ENCODE data around the gene LRRC31.
A peak's percentile ranks its signal among the peaks of the same experiment; 100 is the strongest.

LRRC31 gene

DNA sequence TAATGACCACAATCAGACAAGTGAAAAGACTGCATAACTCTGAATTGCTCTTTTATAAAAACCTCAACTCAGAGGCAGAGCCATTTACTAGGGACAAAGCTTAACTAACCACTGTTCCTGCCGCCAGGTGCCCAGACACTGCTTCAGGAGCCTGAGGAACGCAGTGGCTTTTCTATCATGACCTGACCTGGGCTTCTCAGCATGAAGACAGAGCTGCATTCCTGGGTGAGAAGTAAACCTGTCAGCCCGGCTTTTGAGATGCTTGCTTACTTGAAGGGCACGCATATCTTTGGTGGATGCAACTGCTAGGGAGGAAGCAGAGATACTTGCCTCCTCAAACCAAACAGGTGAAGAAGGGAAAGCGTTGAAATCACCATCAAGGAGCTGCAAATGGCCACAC, 7.9 kb downstream of the LRRC31 start:
- no peak for DNase-seq

GRCh38 chr3:169857811-169858210, 11.9 kb downstream of the LRRC31 start:
- no peak for DNase-seq

GRCh38 chr3:169855514-169855913, 14.2 kb downstream of the LRRC31 start:
- no peak for DNase-seq

- no peak for DNase-seq
Measured at GRCh38 chr3:169850618-169851017, 19.1 kb downstream of the LRRC31 start.

DNA sequence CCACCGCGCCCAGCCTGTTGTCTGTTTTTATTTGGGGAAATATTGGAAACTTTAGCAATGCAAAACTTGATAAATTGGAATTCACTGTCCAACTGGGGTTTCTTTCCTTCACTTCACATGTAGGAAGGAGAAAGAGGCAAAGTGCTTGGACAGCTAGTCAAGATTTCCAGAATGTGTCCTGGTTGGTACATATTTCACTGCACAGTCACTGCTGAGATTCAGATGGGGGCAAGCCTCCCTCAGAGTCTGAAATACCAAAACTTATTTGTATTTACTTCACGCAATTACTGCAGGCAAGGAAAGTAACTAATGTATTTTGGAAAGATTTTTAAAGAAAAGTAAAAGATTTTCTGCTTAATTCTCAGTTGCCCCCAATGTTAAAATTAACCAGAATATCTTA, 21.0 kb downstream of the LRRC31 start:
- no peak for DNase-seq

GRCh38 chr3:169847896-169848295, 21.8 kb downstream of the LRRC31 start:
- DNase-seq, result no peak

DNA sequence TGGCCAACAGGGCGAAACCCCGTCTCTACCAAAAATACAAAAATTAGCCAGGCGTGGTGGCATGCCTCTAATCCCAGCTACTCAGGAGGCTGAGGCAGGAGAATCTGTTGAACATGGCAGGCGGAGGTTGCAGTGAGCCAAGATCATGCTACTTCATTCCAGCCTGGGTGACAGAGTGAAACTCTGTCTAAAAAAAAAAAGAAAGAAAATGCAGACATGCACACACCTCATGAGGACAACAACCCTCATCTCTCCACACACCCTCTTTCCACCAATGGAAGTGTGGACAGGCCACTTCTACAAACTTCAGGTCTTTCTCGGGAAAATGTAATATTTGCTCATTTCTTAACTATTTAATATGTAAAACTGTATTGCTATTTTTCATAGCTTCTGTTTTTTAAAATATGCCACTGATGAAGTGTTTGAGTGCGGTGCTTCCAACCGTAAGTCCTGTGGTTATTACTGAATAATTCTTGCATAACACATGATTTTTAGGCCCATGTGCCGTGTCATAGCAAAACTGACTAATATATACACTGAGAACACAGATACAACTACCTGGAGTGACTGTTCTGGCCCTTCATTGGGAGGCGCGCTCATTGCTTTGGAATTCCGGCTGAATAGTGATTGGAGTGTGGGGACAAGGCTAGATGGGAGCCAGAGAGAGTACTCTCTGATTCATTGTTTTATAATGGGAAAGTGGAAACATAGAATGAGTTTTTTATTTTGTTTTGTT, 23.1 kb downstream of the LRRC31 start:
- DNase-seq, result no peak

DNA sequence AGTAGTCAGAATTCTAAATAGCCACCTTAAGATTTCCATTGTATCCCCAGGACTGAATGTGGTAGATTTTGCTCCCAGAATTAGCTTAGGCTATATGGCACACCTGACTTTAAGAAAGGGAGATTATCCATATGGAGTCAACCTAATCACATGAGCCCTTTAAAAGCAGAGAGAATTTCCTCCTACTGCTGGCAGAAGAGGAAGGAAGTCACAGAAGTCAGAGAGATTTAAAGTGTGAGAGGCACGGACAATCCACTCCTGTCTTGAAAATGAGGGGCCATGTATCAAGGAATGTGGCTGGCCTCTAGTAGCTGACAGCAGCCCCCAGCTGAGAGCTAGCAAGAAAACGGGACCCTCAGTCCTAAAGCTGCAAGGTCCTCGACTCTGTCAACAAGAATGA, 26.8 kb downstream of the LRRC31 start:
- DNase-seq, result no peak

DNA sequence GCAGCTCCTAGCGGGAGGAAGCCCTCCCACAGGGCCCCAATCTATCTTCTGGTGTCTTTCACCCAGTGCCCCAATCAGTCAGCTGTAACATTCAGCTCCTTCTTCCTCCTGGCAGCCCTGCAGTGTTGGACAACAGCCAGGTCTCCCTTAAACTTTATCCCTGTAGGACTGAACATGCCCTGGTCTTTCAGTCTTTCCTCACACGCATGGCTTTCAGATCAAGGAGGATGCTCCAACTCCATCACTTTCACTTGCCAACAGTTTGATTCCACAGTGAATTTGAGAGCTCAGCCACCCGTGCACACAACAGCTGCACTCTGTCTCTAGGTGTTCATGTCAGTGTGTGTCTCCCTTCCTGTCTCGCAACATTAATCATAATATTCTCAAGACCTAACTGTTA, 28.6 kb downstream of the LRRC31 start:
- DNase-seq, result peak; percentile 62

DNA sequence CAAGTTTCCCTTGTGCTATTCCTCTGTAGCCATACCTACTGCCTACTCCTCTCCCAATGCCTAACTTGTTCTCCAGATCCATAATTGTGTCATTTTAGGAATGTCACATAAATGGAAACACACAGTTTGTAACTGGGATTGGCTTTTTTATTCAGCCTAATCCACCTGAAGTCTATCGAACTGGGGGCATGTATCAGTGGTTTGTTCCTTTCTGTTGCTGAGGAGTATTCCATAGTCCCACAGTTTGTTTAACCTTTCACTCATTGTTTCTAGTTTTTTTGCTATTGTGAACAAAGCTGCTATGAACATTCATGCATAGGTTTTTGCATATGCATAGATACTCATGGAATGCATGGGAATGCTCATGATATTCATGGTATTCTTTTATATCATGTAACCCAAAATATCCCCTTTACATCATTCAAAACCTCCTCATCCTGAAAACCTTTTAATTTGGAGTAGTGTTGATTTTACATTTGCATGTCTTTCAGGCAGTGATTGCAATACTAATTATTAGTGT, 31.2 kb downstream of the LRRC31 start:
- DNase-seq, result no peak

DNA sequence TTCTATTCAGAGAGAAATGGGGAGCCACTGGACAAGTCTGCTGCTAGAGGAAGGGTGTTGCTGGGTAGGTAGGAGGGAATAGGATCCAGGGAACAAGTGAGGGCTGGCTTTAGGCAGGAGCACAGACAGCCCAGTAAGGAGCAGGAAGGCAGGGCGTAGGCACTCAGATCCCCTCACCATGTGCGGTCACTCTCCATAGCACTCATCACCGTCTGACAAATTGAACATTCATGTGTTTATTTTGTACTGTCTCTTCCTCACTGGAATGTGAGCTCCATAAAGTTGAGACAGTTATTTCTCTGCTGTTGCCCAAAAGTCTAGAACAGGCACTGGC, 32.8 kb downstream of the LRRC31 start:
- DNase-seq, result no peak

DNA sequence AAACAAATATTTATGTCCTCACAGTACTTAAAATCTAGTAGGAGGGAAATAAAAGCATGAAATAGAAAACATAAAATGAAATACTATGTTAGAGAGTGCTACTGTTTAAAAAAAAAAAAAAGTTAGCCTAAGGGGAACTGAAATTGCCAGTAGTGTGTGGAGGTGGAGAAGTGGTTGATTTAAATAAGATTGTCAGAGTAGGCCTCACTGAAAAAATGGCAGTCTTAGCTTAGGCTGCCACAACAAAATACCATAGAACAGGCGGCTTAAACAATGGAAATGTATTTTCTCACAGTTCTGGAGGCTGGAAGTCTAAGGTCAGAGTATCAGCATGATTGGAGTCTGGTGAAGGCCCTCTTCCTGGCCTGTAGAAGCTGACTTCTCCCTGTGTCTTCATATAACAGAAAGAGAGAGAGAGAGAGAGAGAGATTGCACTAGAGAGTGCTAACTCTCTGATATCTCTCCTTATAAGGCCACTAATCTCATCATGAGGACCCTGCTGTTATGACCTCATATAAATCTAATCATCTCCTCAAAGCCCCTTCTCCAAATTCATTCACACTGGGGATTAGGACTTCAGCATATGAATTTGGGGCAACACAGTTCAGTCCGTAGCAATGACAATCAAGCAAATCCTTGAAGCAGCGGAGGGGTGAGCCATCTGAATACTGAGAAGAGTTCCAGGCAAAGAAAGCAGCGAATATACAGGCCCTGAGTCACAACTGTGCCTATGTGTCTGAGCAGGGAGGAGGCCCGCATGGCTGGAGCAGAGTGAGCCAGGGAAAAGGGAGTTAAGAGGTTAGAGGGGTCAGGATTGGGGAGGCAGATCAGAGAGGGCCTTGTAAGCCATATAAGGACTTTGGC, 33.4 kb downstream of the LRRC31 start:
- no peak for DNase-seq

DNA sequence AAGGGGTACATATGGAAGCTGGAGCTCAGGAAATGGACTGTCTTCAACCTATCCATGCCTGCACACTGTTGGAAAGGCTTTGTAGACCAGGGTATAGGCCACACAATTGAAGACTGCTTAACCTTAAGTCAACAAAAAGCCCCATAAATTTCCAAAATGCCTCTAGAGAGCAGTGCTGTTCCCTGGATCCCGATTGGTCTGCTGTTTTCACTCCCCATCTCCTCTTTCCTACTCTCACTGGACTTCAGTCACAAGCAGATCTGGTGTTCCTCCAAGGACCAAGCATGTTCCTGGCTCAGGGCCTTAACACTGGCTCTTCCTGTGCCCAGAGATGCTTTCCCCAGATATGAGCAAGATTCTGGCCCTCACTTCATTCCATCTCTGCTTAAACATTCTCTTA, 34.2 kb downstream of the LRRC31 start:
- DNase-seq, result no peak

DNA sequence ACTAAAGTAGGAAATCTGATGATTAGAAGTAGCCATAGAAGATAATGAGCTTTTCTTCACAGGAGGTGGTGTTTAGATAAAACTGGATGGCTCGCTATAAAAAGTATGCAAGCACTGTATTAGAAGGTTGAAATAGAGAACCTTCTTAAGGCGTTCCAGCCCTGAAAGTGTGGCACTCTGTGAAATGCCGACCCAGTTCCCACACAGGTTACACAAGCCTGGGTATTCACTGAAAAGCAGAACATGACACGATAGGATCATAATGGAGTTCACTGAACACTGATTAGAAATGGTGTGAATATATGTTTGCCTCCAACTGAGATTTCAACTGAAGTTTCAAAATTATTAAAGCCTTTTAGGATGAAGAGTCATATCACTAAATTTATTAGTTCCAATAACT, 42.0 kb downstream of the LRRC31 start:
- no peak for DNase-seq

- DNase-seq, result no peak
Measured at GRCh38 chr3:169825316-169825715, 44.4 kb downstream of the LRRC31 start.

GRCh38 chr3:169822983-169823382, 46.8 kb downstream of the LRRC31 start:
- DNase-seq, result no peak

- DNase-seq, result no peak
Measured at GRCh38 chr3:169822540-169822939, 47.2 kb downstream of the LRRC31 start.

DNA sequence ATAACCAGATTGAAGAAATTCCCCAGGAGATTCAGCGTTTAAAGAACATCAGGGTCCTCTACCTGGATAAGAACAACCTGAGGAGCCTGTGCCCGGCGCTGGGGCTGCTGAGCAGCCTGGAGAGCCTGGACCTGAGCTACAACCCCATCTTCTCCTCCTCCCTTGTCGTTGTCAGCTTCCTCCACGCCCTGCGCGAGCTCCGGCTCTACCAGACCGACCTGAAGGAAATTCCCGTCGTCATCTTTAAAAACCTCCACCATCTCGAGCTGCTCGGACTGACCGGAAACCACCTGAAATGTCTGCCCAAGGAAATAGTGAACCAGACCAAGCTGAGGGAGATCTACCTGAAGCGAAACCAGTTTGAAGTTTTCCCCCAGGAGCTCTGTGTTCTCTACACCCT, 47.6 kb downstream of the LRRC31 start:
- DNase-seq, result no peak

GRCh38 chr3:169818316-169818715, 51.4 kb downstream of the LRRC31 start:
- DNase-seq, result no peak

GRCh38 chr3:169815590-169816150, 54.1 kb downstream of the LRRC31 start:
- no peak for DNase-seq

DNA sequence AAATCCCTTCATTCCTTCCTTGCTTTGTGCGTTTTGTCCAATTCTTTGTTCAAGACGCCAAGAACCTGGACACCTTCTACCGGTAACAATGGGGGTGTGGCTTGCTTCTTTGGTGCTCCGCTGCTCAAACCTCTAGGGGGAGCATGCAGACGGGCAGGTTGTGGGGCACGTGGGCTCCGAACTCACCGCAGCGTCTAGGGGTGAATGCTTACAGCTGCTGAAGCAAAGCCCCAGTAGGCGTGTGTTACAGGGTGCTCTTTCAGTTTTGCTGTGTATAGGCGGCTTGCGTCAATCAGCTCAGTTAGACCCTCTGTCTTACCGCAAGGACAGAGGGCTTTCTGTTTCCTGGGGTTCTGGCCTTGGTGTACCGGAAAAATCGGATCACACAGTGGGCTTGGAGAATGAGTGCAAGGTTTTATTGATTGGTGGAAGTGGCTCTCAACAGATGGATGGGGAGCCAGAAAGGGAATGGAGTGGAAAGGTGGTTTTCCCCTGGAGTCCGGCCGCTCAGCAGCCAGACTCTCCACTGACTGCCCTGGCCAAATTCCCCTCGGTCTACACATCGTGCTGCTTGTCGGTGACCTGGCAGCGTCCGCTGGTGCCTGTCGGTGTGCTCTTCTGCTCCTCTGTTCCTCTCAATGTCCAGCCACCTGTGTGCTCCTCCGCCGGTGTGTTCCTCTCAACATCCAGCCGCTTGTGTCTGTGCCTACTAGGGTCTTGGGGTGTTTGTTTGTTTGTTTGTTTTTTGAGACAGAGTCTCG, 55.8 kb downstream of the LRRC31 start:
- DNase-seq, result peak; percentile 51

GRCh38 chr3:169813278-169813677, 56.5 kb downstream of the LRRC31 start:
- no peak for DNase-seq
